ENCODE data around the gene WDR35.

DNA sequence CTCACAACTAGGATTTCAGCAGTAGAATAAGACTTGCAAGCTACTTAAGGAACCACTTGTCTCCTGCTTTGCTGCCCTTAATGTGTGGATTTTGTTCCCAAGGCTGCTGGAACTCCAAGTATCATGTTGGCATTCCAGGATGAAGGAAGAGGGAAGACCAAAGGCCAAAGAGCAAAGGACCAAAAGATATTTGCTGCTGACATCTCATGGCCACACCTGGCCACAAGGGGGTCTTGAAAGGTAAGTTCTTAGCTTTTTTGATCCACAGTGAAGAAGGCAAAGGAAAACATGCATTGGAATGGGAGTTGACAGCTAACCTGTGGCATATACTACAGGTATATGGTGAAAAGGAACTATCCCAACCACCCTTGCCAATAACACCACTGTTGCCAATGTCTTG, 26.4 kb upstream of the WDR35 start:
- TF ChIP-seq, protein P1, sequence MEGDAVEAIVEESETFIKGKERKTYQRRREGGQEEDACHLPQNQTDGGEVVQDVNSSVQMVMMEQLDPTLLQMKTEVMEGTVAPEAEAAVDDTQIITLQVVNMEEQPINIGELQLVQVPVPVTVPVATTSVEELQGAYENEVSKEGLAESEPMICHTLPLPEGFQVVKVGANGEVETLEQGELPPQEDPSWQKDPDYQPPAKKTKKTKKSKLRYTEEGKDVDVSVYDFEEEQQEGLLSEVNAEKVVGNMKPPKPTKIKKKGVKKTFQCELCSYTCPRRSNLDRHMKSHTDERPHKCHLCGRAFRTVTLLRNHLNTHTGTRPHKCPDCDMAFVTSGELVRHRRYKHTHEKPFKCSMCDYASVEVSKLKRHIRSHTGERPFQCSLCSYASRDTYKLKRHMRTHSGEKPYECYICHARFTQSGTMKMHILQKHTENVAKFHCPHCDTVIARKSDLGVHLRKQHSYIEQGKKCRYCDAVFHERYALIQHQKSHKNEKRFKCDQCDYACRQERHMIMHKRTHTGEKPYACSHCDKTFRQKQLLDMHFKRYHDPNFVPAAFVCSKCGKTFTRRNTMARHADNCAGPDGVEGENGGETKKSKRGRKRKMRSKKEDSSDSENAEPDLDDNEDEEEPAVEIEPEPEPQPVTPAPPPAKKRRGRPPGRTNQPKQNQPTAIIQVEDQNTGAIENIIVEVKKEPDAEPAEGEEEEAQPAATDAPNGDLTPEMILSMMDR (IDR thresholded peaks at IDR 0.05): no peak
- no peak for TF ChIP-seq POLR2A (IDR thresholded peaks at IDR 0.05)
